PFSK-1 (cell line): ENCODE measurements around the gene CNOT4.

Experiments used
- POLR2AphosphoS5 ChIP-seq: IDR thresholded peaks from 2 replicates; pipeline ENCODE4 v1.6.1; 2012; ENCODE audit warnings: low read depth, mild to moderate bottlenecking, control low read depth, low read length, moderate library complexity
- REST ChIP-seq, 2 experiments: IDR thresholded peaks; 2 replicates each; pipeline versions ENCODE4 v1.6.1 to v1.8.0; 2011 to 2012; ENCODE audit warnings: low read depth in 2 of 2, low read length in 2 of 2, control low read depth in 1 of 2, inconsistent platforms in 1 of 2, mild to moderate bottlenecking in 1 of 2, moderate library complexity in 1 of 2; ENCODE audit not compliant: insufficient read depth in 1 of 2
- SIN3A ChIP-seq: IDR thresholded peaks from 2 replicates; pipeline ENCODE4 v1.6.1; 2012; ENCODE audit warnings: mild to moderate bottlenecking, low read length, moderate library complexity, borderline replicate concordance; ENCODE audit not compliant: insufficient read depth
- TAF1 ChIP-seq: IDR thresholded peaks from 2 replicates; pipeline ENCODE4 v1.6.1; 2012; ENCODE audit warnings: low read length, control low read depth, borderline replicate concordance; ENCODE audit not compliant: insufficient read depth

- TF ChIP-seq POLR2AphosphoS5 = no peak
- no peak for TF ChIP-seq TAF1
- no peak for TF ChIP-seq SIN3A
- TF ChIP-seq REST (IDR thresholded peaks at IDR 0.05; ENCODE audit: insufficient read depth in 1 of 2, low read depth in 2 of 2, low read length in 2 of 2) = no peak
These were observed 81.0 kb downstream of the CNOT4 start for GRCh38 chr7:135428879-135429278.
